ENCODE results near the gene ARL2.

- TF ChIP-seq CTCF (IDR thresholded peaks at IDR 0.05; ENCODE audit: insufficient read depth, low read length) = no peak
- no peak for TF ChIP-seq POLR2AphosphoS5 (IDR thresholded peaks at IDR 0.05; ENCODE audit: low read depth)
Observed at GRCh38 chr11:65034423-65034822, 20.5 kb downstream of the ARL2 start.

Data from HL-60 (cell line).